GM19043 (cell line): Measurements from ENCODE around the gene VAMP2.

Source experiments
- ATAC-seq: cut with Tn5 transposase; IDR thresholded peaks from one replicate; pipeline ENCODE4 v1.9.1; 2021; ENCODE audit warnings: low read depth; ENCODE audit not compliant: unreplicated experiment

Gene VAMP2, protein sequence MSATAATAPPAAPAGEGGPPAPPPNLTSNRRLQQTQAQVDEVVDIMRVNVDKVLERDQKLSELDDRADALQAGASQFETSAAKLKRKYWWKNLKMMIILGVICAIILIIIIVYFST

GRCh38 chr17:8162233-8162996 is at the start of gene VAMP2:
TSS of gene VAMP2 (minus strand) at chr17:8162948. CDS start at chr17:8162879, 69 bp downstream.
- ATAC-seq, result no peak

- no peak for ATAC-seq
Observed at GRCh38 chr17:8210761-8211458, 48.2 kb upstream of the VAMP2 start.

DNA sequence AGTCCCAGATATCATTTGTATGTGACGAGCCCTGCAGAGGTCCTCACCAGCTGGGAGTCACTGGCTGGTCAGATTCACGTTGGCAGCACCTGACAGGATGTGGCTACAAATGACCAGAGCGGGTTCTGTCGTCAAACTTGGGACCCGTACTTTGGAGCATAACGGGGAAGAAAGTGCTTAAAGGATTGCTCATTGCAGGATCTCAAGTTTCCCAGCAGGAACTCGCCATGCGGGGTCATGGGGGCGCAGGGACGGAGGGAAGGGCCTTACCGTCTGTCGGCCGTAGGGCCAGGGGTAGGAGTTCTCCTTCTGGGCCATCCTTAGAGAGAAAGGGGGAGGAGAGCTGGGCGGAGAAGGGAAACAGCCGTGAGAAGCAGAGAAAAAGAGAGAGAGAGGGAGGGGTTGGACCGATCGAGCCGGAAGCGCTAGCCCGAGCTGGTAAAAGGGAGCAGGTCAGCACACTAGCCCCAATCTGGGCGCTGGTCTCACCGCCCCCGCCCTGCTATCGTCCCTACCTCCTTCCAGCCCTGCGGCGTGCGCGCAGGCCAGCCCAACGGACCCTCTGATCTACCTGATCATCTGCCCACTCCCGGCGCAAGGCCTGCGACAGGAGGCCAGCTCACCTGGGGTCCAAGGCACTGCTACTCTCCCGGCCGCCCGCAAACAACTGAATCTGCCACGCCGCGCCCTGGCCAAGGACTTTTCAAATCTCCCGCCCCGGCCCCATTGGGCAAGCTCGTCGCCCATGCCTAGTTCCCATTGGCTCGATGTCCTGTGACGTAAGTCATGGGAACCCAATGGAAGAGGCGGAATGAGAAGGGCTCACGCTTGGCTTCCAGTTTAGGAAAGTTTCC is 47.4 kb upstream of the VAMP2 start, which contains the start of gene AURKB:
AURKB (minus strand) TSS at position 669 of the 854 bp plus-strand sequence; CDS start at position 318, 351 bp downstream.
- ATAC-seq, result peak; percentile 79

DNA sequence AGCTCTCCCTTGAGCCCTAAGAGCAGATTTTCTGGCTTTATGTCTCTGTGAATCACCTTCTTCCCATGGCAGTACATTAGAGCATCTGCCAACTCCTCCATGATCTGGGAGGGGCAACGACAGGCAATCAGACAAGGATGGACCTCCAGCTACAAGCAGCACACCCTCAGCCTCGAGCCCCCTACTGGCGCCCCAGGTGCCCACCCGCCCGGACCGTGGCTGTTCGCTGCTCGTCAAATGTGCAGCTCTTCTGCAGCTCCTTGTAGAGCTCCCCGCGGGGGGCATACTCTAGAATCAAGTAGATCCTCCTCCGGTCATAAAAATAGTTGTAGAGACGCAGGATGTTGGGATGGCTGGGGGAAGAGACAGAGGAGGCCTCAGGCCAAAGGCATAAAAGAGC is 43.8 kb upstream of the VAMP2 start:
- ATAC-seq, result no peak

DNA sequence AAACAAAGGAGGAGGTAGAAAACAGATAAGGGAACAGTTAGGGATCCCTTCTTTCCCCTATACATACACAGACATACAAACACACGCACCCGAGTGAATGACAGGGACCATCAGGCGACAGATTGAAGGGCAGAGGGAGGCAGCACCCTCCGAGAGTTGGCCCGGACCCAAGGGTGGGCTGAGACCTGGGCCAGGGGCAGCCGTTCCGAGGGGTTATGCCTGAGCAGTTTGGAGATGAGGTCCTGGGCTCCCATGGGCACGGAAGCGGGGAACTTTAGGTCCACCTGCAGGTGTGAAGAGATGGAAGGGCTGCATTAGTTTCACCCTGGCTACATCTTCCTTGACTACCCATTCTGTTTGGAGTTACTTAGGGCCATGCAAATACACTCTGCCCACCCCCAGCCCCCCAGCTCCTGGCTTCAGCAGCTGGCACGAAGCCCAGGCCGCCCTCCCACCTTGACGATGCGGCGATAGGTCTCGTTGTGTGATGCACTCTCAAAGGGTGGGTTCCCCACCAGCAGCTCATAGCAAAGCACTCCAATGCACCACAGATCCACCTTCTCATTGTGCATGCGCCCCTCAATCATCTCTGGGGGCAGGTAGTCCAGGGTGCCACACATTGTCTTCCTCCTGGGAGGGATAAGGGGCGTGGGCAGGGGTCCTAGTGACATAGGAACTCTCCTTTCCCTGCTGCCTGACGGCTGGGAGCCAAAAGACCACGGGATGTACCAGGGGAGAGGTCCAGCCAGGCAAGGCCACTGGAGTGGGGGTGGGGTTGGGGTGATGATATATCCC is 42.2 kb upstream of the VAMP2 start:
- ATAC-seq, result no peak

DNA sequence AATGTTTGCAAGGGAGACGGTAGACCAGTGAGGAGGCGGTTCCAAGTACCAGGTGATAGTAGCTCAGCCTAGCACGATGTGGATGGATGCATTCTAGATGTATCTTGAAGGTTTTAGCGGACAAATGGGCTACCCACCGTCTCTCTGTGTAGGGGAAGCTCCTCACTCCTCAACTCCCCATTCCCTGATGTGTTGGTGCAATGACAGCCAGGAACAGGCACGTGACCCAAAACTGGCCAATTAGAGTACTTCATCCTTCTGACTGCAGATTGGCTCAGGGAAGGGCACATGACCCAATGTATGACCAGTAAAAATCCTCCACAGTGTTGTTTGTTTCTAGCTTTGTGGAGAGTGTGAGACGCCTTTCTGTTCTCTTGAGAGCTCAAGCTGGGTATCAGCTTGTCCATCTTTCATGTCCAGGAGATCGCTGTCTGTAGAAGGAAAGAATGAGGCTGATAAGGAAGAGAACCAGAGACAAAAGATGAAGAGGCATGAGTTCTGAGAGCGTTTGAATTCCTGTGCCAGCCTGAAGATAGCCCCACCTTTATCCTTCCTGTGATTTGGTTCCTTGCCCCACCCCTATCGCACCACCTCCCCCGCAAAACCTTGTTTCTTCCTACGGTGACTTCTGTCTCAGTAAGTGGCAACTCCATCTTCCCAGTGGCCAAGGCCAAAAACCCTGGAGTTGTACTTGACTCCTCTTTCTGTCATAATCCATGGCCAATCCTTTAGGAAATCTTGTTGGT is 29.5 kb upstream of the VAMP2 start:
- no peak for ATAC-seq

DNA sequence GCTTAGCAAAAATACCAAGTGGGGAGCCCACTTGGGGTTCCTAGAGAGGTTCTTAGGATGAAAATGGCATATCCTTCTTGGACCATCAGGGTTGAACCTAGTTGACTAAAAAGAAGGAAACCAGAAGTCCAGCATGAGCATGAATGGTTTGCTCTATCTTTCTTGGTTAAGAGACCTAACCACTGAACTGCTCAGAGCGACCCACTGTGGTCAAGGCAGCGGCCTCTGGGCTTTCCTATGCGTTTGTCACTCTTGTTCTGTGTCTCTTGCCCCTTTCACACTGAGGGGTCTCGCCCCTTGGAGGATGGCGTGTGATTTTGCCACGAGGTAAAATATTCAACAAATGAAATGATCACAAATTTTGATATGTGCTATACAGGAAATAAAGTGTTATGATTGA is 27.8 kb upstream of the VAMP2 start:
- ATAC-seq, result no peak

DNA sequence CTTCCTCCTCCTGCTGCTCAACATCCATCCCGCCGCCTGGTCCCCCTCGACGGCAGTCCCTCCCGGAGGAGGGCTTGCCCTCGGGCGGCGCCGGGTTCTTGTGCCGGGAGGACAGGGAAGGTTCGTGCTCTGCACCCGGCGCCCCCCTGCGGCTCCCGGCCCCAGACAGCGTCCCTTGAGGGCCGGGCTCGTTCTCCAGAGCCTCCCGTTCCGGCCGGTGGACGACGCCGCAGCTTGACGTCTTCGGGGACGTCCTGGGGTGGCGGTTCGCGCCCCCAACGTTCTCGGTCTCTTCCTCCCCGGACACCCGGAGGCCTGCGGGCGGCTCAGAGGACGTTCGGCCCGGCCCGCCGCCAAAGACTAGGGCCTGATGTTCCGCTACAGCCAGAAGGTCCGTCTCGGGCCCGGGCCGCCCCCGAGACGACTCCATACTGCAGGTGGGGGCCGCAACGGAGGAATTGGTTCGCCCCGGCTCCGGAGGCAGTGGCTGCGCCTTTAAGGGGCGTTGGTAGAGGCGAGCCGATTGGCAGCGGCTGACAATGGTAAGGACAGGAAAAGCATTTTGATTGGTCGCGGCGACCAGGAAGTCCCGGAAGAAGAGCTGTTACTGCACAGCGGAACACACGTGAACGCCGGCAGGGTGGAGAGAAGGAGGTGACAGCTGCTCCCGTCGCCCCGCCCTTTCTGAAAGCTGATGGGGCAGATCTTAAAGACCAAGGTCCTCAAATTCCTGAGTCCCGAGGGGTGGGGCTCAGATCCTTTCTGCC is 27.1 kb upstream of the VAMP2 start, which contains the start of gene BORCS6:
BORCS6 (minus strand) TSS at position 470 of the 767 bp plus-strand sequence; CDS start at position 430, 40 bp downstream.
- ATAC-seq, result peak; percentile 49

- ATAC-seq, result no peak
Observed at GRCh38 chr17:8189041-8189710, 26.4 kb upstream of the VAMP2 start.

DNA sequence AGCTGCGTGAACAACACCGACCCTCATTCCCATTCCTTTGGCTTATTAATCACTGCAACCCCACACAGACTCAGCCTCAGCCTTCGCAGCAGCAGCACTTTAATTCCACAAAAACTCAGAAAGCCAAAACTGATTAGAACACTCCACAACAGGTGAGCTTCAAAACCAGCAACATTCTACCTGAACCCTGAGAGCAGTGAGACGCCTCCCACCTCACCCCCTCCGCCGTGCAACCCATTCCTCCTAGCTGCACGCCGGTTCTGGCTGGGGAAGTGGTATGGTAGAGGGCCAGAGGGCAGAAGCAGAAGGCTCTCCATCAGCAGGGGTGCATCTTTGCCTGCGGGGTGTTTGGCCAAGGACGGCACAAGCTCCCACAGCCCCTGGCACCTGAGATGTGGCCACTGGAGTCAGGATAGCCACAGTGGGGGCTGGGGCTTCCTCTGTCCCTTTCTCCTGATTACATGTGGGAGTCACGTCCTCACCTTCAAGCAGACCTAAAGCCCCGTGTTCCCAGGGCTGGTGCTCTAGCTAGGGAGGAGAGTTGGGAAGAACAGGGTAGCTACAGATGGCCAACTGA is 25.6 kb upstream of the VAMP2 start:
- ATAC-seq, result no peak

DNA sequence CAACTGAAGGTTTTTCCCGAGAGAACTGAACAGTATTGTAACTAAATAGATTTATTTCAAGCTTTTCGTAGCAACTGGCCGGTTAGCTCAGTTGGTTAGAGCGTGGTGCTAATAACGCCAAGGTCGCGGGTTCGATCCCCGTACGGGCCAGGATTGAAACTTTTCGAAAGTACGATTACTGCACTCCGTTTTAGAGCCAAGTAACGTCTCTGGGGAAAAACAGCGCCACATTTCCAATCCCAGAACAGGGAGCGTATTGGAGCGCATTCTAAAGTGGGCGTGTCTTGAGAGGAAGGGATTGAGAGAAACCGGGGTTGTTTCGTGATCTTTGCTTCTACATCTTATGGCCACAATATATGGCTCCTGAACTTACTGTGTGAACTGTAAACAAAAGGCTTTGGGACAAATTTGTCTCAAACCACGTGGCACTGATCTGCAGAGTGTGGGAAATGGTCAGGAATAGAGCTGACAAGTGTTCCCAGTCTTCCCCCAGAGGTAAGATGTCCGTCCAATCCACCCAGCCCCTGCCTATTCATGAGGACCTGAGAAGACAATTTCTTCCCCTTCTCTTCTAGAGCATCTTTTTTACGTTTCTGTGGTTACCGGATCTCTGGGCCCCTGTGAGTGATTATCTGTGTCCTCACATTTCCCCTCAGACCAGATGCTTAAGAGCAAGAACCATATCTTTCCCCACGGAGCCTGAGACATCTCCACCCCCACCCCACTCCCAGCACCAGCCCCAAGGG is 24.9 kb upstream of the VAMP2 start:
- ATAC-seq, result no peak

DNA sequence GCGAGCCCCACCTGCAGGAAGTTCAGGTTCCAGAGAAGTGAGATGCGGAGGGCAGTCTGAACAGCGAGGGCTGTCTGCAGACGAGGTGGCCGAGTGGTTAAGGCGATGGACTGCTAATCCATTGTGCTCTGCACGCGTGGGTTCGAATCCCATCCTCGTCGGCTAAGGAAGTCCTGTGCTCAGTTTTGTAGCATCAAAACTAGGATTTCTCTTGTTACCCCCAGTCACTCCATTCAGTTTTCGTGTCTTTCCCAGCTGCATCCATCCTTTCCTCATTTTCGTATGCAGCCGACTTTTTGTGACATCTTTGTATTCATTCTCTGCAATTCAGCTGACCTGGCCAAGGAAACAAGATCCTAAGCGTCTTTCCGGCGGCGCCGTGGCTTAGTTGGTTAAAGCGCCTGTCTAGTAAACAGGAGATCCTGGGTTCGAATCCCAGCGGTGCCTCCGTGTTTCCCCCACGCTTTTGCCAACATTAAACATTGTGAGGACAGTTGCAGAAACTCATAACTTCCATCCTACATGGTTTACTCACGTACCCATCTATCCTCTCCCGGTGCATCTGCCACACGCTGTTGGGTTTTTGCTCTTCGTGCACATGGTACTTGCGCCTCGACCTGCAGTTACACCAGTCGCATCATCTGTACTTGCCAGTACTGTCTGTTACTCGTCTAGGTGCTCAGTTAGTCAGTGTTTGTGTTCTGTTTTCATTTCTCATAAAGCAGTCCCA is 24.2 kb upstream of the VAMP2 start:
- no peak for ATAC-seq

DNA sequence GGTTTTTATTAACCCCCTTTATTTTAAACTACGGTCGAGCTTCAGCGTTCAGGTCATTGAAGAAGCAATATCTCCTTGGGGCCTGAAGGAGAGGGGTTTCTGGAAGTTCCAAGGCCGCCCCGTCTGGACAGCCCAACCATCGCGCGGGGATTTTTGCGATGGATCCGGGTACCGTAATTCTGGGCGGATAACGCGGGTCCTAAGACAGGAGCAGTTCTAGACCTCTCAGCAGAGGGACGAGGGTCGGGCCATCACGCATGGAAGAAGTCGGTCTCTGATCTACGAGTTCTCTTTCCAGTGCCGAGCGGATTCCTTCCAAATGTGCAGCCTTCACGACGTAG is 23.7 kb upstream of the VAMP2 start:
- no peak for ATAC-seq

GRCh38 chr17:8185582-8186445 is 23.1 kb upstream of the VAMP2 start:
- ATAC-seq, result no peak

DNA sequence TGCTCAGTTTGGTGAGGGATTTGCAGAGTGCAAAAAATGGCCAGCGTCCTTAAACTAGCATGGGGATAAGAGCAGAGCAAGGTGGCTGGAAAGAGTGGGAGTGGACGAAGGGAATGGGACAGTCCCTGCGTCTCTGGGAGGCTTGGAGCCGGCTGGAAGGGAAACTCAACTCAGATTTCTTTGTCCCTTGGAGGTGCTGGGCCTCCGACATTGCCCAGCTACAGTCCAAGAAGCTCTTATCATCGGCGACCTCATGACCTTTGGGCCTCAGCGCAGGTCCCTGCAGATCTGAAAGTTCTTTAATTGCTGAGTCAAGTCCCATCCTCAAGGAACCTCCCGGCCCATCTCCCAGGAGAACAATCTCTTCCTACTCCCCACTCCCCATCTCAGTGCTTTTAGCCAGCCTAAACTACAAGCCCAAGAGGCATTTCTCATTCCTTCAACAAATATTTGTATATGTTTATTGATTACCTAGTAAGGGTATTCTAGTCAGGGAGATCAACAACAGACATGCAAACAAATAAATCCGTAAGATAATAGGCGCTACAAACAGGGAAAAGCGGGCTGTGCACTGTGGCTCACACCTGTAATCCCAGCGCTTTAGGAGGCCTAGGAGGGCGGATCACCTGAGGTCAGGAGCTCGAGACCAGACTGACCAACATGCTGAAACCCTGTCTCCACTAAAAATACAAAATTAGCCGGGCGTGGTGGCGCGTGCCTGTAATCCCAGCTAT is 14.4 kb upstream of the VAMP2 start:
- no peak for ATAC-seq
